IPS-20b (cell line): ENCODE data around the gene SH2D5.

Experiments
- H3K27ac ChIP-seq: one replicate; pipeline ENCODE4 v1.5.1; 2013; ENCODE audit warnings: low read length
- H3K27me3 ChIP-seq: 2 replicates; pipeline ENCODE4 v1.6.1; 2013; ENCODE audit warnings: mild to moderate bottlenecking, low read length, inconsistent platforms; ENCODE audit not compliant: insufficient read depth
- H3K36me3 ChIP-seq: 2 replicates; pipeline ENCODE4 v1.6.1; 2013; ENCODE audit warnings: low read depth, mild to moderate bottlenecking, inconsistent platforms, low read length, moderate library complexity; ENCODE audit not compliant: insufficient read depth
- H3K4me1 ChIP-seq: 2 replicates; pipeline ENCODE4 v1.6.1; 2013; ENCODE audit warnings: mild to moderate bottlenecking, control low read depth, inconsistent platforms, low read length, moderate library complexity; ENCODE audit not compliant: insufficient read depth
- H3K4me3 ChIP-seq: 2 replicates; pipeline ENCODE4 v1.5.1; 2013; ENCODE audit warnings: mild to moderate bottlenecking, low read length, inconsistent platforms
- H3K9ac ChIP-seq: 2 replicates; pipeline ENCODE4 v1.6.1; 2013; ENCODE audit warnings: low read depth, mild to moderate bottlenecking, inconsistent platforms, low read length, moderate library complexity
- H3K9me3 ChIP-seq: 2 replicates; pipeline ENCODE4 v1.6.1; 2013; ENCODE audit warnings: mild to moderate bottlenecking, low read depth, low read length, inconsistent platforms; ENCODE audit not compliant: insufficient read depth

SH2D5 gene

GRCh38 chr1:20726932-20727745 lies 5.4 kb downstream of the SH2D5 start:
- Histone ChIP-seq H3K4me3 (no peak overlapping the region), H3K9me3 (no peaks in the 10 kb centered on the region), H3K9ac (peak overlapping the region; percentile 37; the same call in 1 of the 2 replicates), H3K27me3 (peaks cover 32% of the 10 kb centered on the region), H3K27ac (no peak overlapping the region), H3K36me3 (no peaks in the 10 kb centered on the region), H3K4me1 (peaks cover 14% of the 10 kb centered on the region)

DNA sequence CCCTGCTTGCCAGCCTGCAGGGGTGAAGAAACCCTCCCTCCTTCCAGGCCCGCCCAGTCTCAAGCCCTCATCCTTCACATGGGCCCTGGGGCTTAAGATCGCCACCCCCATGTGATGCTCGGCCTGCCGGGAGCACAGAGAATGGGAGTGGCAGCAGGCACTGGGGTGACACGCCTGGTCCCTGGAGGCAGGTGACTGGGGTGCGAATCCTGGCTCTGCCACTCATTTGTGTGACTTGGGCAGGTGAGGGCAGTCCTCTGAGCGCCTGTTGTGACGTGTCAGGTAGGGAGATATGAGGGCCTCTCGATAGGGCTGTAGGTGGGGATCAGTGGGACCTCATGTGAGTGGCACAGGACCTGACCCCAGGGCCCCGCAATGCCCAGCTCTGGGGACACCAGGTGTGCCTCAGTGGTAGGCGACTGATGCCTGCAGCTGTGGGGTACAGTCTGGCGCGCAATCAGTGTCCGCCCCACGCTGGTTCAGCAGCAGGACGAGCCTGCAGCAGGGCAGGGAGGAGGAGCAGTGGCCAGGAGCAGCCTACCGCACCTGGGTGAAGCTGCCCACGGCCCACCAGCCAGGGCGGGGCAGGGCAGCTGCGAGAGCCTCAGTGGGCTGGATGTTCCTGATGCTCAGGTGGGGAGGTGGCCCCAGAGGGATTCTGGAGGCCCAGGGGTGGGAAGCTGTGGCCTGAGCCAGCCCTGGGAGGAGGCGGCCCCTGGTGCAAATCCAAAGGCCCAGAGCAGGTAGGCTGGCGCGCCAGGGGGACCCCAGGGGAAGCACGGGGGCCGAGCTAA lies 6.2 kb downstream of the SH2D5 start:
- H3K4me1 ChIP-seq: peaks cover 14% of the 10 kb centered on the region
- H3K36me3 ChIP-seq: no peaks in the 10 kb centered on the region

DNA sequence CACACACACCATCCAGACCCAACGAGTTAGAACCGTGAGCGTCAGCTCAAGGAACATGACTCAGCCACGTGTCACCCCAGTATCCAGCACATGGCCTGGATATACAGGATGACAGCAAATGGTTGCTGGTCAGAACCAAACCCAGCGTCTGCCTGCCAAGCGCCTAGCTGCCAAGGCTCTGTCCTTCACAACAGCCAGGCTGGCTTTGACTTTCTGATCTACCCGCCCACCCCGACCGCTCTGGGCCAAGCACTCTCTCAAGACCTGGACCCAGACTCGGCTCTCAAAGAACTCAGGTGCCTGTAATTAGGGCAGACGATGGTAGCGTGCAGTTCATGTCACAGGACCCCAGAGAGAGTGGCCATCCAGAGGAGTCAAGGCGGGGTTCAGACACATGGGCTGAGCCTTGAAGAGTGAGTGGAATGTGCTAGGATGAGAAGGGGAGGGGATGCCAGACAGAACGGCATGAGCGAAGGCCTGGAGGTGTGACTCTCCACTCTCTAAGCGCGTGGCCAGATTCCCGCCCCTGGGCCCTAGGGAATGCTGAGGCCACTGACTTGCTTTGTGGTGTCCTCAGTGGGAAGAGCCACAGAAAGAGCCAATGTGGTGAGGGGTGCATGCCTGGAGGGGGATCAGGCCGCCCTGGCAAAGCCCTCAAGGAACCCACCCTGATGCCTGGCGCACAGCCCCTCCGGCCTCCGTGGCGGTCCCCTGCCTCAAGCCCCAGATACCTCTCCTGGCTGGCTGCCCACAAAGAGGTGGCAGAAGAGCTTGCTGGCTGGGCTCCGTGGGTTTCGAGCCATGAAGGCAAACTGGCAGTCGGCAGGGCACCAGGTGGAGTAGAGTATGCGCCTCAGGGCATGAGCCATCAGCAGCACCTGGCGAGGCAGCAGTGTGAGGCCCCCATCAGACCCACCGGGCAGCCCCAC lies 7.0 kb downstream of the SH2D5 start:
- peaks cover 14% of the 10 kb centered on the region for H3K4me1 ChIP-seq
- H3K9me3 ChIP-seq: no peaks in the 10 kb centered on the region
- H3K9ac ChIP-seq: no peak overlapping the region
- H3K36me3 ChIP-seq: no peaks in the 10 kb centered on the region
- H3K27me3 ChIP-seq: peaks cover 18% of the 10 kb centered on the region
- H3K4me3 ChIP-seq: no peak overlapping the region
- no peak overlapping the region for H3K27ac ChIP-seq

More for the DNA sequence above, 6.2 kb downstream of the SH2D5 start:
- peaks cover 26% of the 10 kb centered on the region for H3K27me3 ChIP-seq
- H3K9ac ChIP-seq: no peak overlapping the region
- no peaks in the 10 kb centered on the region for H3K9me3 ChIP-seq
- no peak overlapping the region for H3K27ac ChIP-seq
- no peak overlapping the region for H3K4me3 ChIP-seq

- Histone ChIP-seq H3K27me3 (peaks cover 17% of the 10 kb centered on the region), H3K9me3 (no peaks in the 10 kb centered on the region), H3K4me1 (peaks cover 14% of the 10 kb centered on the region), H3K4me3 (no peak overlapping the region), H3K27ac (no peak overlapping the region), H3K36me3 (no peaks in the 10 kb centered on the region), H3K9ac (no peak overlapping the region)
Observed at GRCh38 chr1:20724364-20725188, 7.9 kb downstream of the SH2D5 start.

GRCh38 chr1:20723537-20724363 lies 8.8 kb downstream of the SH2D5 start:
- Histone ChIP-seq H3K36me3 (no peaks in the 10 kb centered on the region), H3K9me3 (no peaks in the 10 kb centered on the region), H3K27ac (no peak overlapping the region), H3K27me3 (peaks cover 17% of the 10 kb centered on the region), H3K4me3 (no peak overlapping the region), H3K9ac (no peak overlapping the region), H3K4me1 (peaks cover 11% of the 10 kb centered on the region)

DNA sequence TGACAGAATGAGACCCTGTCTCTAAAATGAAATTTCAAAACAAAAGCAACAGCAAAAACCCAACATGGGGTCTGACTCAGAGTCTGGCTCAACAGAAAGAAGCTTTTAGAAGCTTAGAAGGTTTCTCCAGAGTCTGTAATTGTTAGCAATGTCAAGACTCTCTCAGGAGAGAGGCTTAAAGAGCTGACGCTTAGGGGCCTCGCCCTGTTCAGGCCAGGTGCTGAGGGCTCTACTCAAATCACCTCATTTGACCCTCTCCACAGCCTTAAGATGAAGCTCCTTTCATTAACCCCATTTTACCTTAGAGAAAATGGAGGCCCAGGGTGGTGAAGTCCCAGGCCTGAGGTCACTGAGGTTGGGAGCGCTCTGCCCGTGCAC lies 9.4 kb downstream of the SH2D5 start:
- Histone ChIP-seq H3K36me3 (no peaks in the 10 kb centered on the region), H3K27ac (no peak overlapping the region), H3K4me1 (peaks cover 8% of the 10 kb centered on the region), H3K9me3 (no peaks in the 10 kb centered on the region), H3K9ac (no peak overlapping the region), H3K27me3 (peaks cover 22% of the 10 kb centered on the region), H3K4me3 (no peak overlapping the region)

DNA sequence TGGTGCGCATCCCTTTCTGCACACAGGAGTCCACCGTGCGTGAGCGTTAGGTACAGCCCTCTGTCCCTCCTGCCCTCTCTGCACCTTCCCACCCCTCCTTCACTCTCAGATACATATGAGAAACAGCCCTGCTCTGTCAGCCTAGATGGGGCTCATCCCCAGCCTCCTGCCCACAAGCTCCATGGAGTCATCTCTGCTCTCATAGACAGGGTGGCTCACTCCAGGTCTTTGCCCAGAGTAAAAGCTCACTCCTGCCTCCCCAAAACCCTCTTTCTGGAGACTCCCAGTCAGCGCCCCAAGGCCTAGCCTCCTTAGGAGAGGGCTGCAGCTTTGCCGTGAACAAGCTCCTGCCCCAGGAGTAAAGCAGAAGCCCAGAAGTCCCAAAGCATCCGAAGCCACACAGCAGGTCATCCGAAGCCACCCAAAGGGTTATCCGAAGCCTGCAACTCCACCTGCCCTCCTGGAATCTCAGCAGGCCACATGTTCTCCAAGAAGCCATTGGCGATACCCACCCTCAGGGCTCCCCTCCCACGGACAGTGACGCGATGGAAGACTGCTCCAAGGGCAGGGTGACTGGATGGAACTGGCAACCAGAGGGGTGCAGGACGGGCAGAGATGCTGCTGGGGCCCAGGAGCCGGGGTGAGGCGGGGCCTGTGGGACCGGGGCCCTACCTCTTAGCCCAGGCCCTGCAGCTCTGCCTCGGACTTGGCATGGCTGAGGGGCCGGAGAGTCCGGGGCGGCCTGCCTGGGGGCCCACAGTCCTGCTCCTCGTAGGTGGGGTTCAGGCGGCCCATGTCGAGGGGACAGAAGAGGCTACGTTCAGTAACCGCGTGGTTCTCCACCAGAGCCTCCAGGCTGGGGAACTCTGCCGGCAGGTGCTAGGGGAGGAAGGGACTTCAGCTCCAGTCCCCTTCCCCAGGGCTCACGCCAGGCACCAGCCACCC lies 11.1 kb downstream of the SH2D5 start:
- no peak overlapping the region for H3K4me3 ChIP-seq
- no peaks in the 10 kb centered on the region; the same call in 1 of the 2 replicates for H3K4me1 ChIP-seq

GRCh38 chr1:20720631-20721091 lies 11.8 kb downstream of the SH2D5 start:
- Histone ChIP-seq H3K9ac (no peak overlapping the region), H3K36me3 (no peaks in the 10 kb centered on the region), H3K27ac (no peak overlapping the region), H3K4me3 (no peak overlapping the region), H3K9me3 (no peaks in the 10 kb centered on the region), H3K27me3 (peaks cover 36% of the 10 kb centered on the region), H3K4me1 (no peaks in the 10 kb centered on the region; the same call in 1 of the 2 replicates)

More for the DNA sequence above, 11.1 kb downstream of the SH2D5 start:
- no peak overlapping the region for H3K27ac ChIP-seq
- no peaks in the 10 kb centered on the region for H3K36me3 ChIP-seq
- no peaks in the 10 kb centered on the region for H3K9me3 ChIP-seq
- H3K27me3 ChIP-seq: peaks cover 35% of the 10 kb centered on the region
- H3K9ac ChIP-seq: no peak overlapping the region

- no peaks in the 10 kb centered on the region; the same call in 1 of the 2 replicates for H3K4me1 ChIP-seq
- H3K4me3 ChIP-seq: no peak overlapping the region
- no peaks in the 10 kb centered on the region for H3K9me3 ChIP-seq
- H3K9ac ChIP-seq: no peak overlapping the region
- no peaks in the 10 kb centered on the region for H3K36me3 ChIP-seq
- H3K27me3 ChIP-seq: peaks cover 36% of the 10 kb centered on the region
- H3K27ac ChIP-seq: no peak overlapping the region
Observed at GRCh38 chr1:20719871-20720620, 12.5 kb downstream of the SH2D5 start.
